Prostate gland (tissue), 2 donors: ENCODE results near the gene SPTBN5. TPM values are rescaled to one million over a fixed set of nuclear protein-coding genes. Genes with fewer than 3 reads are reported as not detected.

Experiments used
- DNase-seq: peaks from one replicate; pipeline ENCODE4 v3.0.0-alpha.2; 2019; ENCODE audit warnings: low spot score
- H3K27ac ChIP-seq, 2 donors: fragments of 200-600 bp; sonication (generic); 2 replicates each; pipeline ENCODE4 v1.5.1; 2017 to 2019
- H3K27me3 ChIP-seq: fragments of 200-600 bp; sonication (generic); replicated peaks from 2 replicates; pipeline ENCODE4 v1.5.1; 2019; ENCODE audit not compliant: insufficient read depth
- H3K36me3 ChIP-seq, 2 donors: fragments of 200-600 bp; sonication (generic); 1 replicate in 1 of 2; 2 replicates in 1 of 2; pipeline versions ENCODE4 v1.5.1 to v1.8.1; 2017 to 2019
- H3K4me1 ChIP-seq: fragments of 200-600 bp; sonication (generic); replicated peaks from 2 replicates; pipeline ENCODE4 v1.5.1; 2019
- H3K4me3 ChIP-seq, 2 donors: fragments of 200-600 bp; sonication (generic); 2 replicates each; pipeline ENCODE4 v1.5.1; 2017 to 2019
- H3K9me3 ChIP-seq: fragments of 200-600 bp; sonication (generic); 2 replicates; pipeline ENCODE4 v1.5.1; 2017
- CTCF ChIP-seq, 4 experiments: fragments of 200-600 bp in 2 of 4; fragments of 450-650 bp in 2 of 4; sonication (generic) in 2 of 4; IDR thresholded peaks; 1 replicate in 3 of 4; 2 replicates in 1 of 4; pipeline ENCODE4 v1.5.1; 2016 to 2019; ENCODE audit warnings: antibody characterized with exemption in 4 of 4, mild to moderate bottlenecking in 2 of 4, moderate library complexity in 2 of 4
- POLR2A ChIP-seq: fragments of 450-650 bp; IDR thresholded peaks from one replicate; pipeline ENCODE4 v1.6.1; 2016; ENCODE audit warnings: antibody characterized with exemption, mild to moderate bottlenecking
- POLR2AphosphoS5 ChIP-seq: sonication (generic); formaldehyde crosslinking; IDR thresholded peaks from one replicate; pipeline ENCODE4 v1.6.1; 2017; ENCODE audit warnings: antibody characterized with exemption
- WGBS: methylation state at CpG from one replicate; pipeline ENCODE4 v1.1.5; 2018; 5-methylcytosine and 5-hydroxymethylcytosine counted together
- intact Hi-C: fragments of 100-400 bp; cut with DNase I; formaldehyde crosslinking; loops from one replicate; pipeline ENCODE4 v1.14.2; 2022
- total RNA-seq, 2 donors: library from RNA; depleted of rRNA; stranded (reverse); fragments of >200 nt; gene quantifications; one replicate each; pipeline ENCODE4 v1.1.0, GENCODE V29; 2016

Gene SPTBN5
- total RNA-seq, 2 donors from 2014 or later = 1.2 to 2.2 TPM

DNA sequence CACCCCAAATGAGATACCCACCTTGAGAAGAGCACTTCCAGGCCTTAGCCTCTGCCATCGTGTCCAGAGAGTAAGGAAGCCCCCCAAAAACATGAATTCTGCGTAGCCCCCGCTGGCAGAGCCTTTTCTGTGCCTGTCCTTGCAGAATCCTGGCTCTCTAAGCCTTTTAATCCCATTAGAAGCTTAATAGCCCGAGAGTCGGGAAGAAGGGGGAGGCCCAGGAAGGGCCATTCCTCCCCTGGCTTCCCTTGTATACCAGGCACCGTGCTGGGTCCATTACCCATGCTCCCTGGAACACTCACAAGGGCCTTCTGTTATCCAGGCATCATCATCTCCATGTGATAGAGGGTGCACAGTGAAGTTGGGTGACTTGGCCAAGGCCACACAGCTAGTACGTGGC lies 7.1 kb downstream of the SPTBN5 start:
- H3K36me3 ChIP-seq = no peaks in the 10 kb centered on the region

GRCh38 chr15:41885841-41886240 lies 8.0 kb downstream of the SPTBN5 start:
- Histone ChIP-seq H3K27ac (no peak overlapping the region), H3K9me3 (no peaks in the 10 kb centered on the region), H3K36me3 (no peaks in the 10 kb centered on the region), H3K27me3 (no peaks in the 10 kb centered on the region), H3K4me3 (no peak overlapping the region), H3K4me1 (peaks cover 7% of the 10 kb centered on the region)
- WGBS = 98% methylated on average over 14 of the region's 14 CpGs
- TF ChIP-seq POLR2A = no peak
- no peak for TF ChIP-seq POLR2AphosphoS5
- no peak for TF ChIP-seq CTCF (IDR thresholded peaks at IDR 0.05)
- DNase-seq = no peak
- intact Hi-C loops = no loop called here

More for the DNA sequence above, 7.1 kb downstream of the SPTBN5 start:
- Histone ChIP-seq H3K4me1 (peaks cover 6% of the 10 kb centered on the region), H3K27ac (no peak overlapping the region), H3K9me3 (no peaks in the 10 kb centered on the region), H3K27me3 (no peaks in the 10 kb centered on the region), H3K4me3 (no peak overlapping the region)
- 95% methylated on average over 7 of the region's 7 CpGs for WGBS
- intact Hi-C loops = no loop called here
- DNase-seq = no peak
- TF ChIP-seq CTCF (IDR thresholded peaks at IDR 0.05) (no peak), POLR2A (no peak), POLR2AphosphoS5 (no peak)

- Histone ChIP-seq H3K9me3 (no peaks in the 10 kb centered on the region), H3K27ac (no peak overlapping the region), H3K27me3 (no peaks in the 10 kb centered on the region), H3K4me3 (no peak overlapping the region), H3K4me1 (peaks cover 7% of the 10 kb centered on the region), H3K36me3 (no peaks in the 10 kb centered on the region)
- intact Hi-C loops = no loop called here
- no peak for TF ChIP-seq CTCF (IDR thresholded peaks at IDR 0.05)
- no peak for TF ChIP-seq POLR2A
- no peak for TF ChIP-seq POLR2AphosphoS5
- DNase-seq = no peak
These were observed 8.5 kb downstream of the SPTBN5 start for GRCh38 chr15:41885321-41885720.

DNA sequence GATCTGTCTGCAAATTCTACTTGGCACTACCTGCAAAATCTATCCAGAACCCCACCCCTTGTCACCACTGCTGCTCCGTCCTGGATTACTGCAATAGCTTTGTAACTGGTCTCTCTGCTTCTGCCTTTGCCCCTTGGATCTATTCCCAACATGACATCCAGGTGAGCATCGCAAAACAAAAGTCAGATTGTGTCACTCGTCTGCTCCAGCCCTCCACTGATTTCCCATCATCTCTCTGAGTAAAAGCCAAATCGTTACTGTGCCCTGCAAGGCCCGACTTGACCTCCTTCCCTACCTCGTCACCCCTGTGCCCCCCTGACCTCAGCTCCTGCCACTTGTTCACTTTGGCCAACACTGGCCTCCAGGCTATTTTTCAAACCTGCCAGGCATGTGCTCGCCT lies 9.4 kb downstream of the SPTBN5 start:
- intact Hi-C loops = no loop called here
- DNase-seq = no peak
- H3K27ac ChIP-seq = no peak overlapping the region
- no peak overlapping the region for H3K4me3 ChIP-seq
- no peaks in the 10 kb centered on the region for H3K9me3 ChIP-seq
- TF ChIP-seq CTCF (IDR thresholded peaks at IDR 0.05) = no peak
- no peak for TF ChIP-seq POLR2A
- no peak for TF ChIP-seq POLR2AphosphoS5
- 84% methylated on average over 7 of the region's 7 CpGs for WGBS
- no peaks in the 10 kb centered on the region for H3K36me3 ChIP-seq
- peaks cover 7% of the 10 kb centered on the region for H3K4me1 ChIP-seq
- H3K27me3 ChIP-seq = no peaks in the 10 kb centered on the region

- Histone ChIP-seq H3K27ac (no peak overlapping the region), H3K27me3 (no peaks in the 10 kb centered on the region), H3K9me3 (no peaks in the 10 kb centered on the region), H3K4me3 (no peak overlapping the region), H3K36me3 (no peaks in the 10 kb centered on the region), H3K4me1 (peaks cover 7% of the 10 kb centered on the region)
- intact Hi-C loops = no loop called here
- WGBS = 96% methylated on average over 2 of the region's 2 CpGs
- TF ChIP-seq POLR2A (no peak), POLR2AphosphoS5 (no peak), CTCF (IDR thresholded peaks at IDR 0.05) (no peak)
- no peak for DNase-seq
These were observed 10.4 kb downstream of the SPTBN5 start for GRCh38 chr15:41883484-41883825.
